H1 (cell line): ENCODE results near the gene CNRIP1. TPM values are rescaled to one million over a fixed set of nuclear protein-coding genes. Genes with fewer than 3 reads are reported as not detected.

Experiments used
- CTCF ChIA-PET: fragments of 300-600 bp; sonication (Branson Sonifier 250); formaldehyde crosslinking; loops from one replicate; lab custom pipeline; 2021; ENCODE audit not compliant: partially characterized antibody; lab: Charles Lee
- POLR2A ChIA-PET: fragments of 300-600 bp; sonication (Branson Sonifier 250); formaldehyde crosslinking; loops from one replicate; lab custom pipeline; 2021; ENCODE audit warnings: inconsistent platforms; ENCODE audit not compliant: partially characterized antibody; lab: Charles Lee
- DNase-seq, 2 experiments: peaks; one replicate each; pipeline versions ENCODE4 v3.0.0 to v3.0.0-alpha.2; 2010 to 2022; ENCODE audit warnings: low spot score in 2 of 2, low read depth in 1 of 2, mixed read lengths in 1 of 2
- FAIRE-seq: peaks from 2 replicates; lab custom pipeline; 2011; peaks lifted over from hg19 to GRCh38; lab: Jason Lieb, UNC
- H2AFZ ChIP-seq: 2 replicates; pipeline ENCODE4 v1.8.1; 2012; ENCODE audit warnings: low read length, inconsistent platforms
- H2AK5ac ChIP-seq: 2 replicates; pipeline ENCODE4 v1.6.1; 2013; ENCODE audit warnings: low read depth, low read length
- H2BK120ac ChIP-seq: replicated peaks from 2 replicates; pipeline ENCODE3; 2013; ENCODE audit warnings: low read depth, low read length, inconsistent platforms
- H2BK12ac ChIP-seq: 2 replicates; pipeline ENCODE4 v1.6.1; 2013; ENCODE audit warnings: low read depth, low read length
- H2BK15ac ChIP-seq: 2 replicates; pipeline ENCODE4 v1.6.1; 2013; ENCODE audit warnings: low read length
- H2BK20ac ChIP-seq: 2 replicates; pipeline ENCODE4 v1.6.1; 2013; ENCODE audit warnings: low read length
- H2BK5ac ChIP-seq: 2 replicates; pipeline ENCODE4 v1.6.1; 2013; ENCODE audit warnings: low read depth, low read length
- H3K14ac ChIP-seq: 2 replicates; pipeline ENCODE4 v1.6.1; 2013; ENCODE audit warnings: inconsistent platforms; ENCODE audit not compliant: insufficient read length
- H3K18ac ChIP-seq: 2 replicates; pipeline ENCODE4 v1.6.1; 2013; ENCODE audit warnings: low read length; ENCODE audit errors: extremely low read depth
- H3K23ac ChIP-seq: 2 replicates; pipeline ENCODE4 v1.6.1; 2013; ENCODE audit warnings: inconsistent platforms; ENCODE audit not compliant: insufficient read length
- H3K23me2 ChIP-seq: 2 replicates; pipeline ENCODE4 v1.6.1; 2013; ENCODE audit warnings: low read depth, low read length
- H3K27ac ChIP-seq: 2 replicates; pipeline ENCODE4 v1.6.1; 2011; ENCODE audit warnings: low read depth, low read length, inconsistent platforms
- H3K27me3 ChIP-seq, 4 experiments: replicated peaks in 1 of 4; 1 replicate in 1 of 4; 2 replicates in 3 of 4; pipeline versions ENCODE4 v1.6.1 to v1.8.1; 2011 to 2013; ENCODE audit warnings: low read length in 3 of 4, mild to moderate bottlenecking in 3 of 4, inconsistent platforms in 2 of 4, mixed read lengths in 2 of 4, moderate library complexity in 1 of 4; ENCODE audit not compliant: control insufficient read depth in 3 of 4, insufficient read depth in 3 of 4; ENCODE audit errors: extremely low read depth in 1 of 4
- H3K36me3 ChIP-seq, 4 experiments: 2 replicates each; pipeline versions ENCODE4 v1.6.1 to v1.8.1; 2011 to 2013; ENCODE audit warnings: mild to moderate bottlenecking in 4 of 4, low read length in 3 of 4, moderate library complexity in 2 of 4, control low read depth in 1 of 4, inconsistent platforms in 1 of 4; ENCODE audit not compliant: insufficient read depth in 4 of 4, control insufficient read depth in 2 of 4
- H3K4ac ChIP-seq: replicated peaks from 2 replicates; pipeline ENCODE3; 2013; ENCODE audit warnings: low read length, low read depth, mixed read lengths, inconsistent platforms; ENCODE audit not compliant: insufficient read length
- H3K4me1 ChIP-seq, 4 experiments: replicated peaks in 1 of 4; 1 replicate in 1 of 4; 2 replicates in 3 of 4; pipeline versions ENCODE4 v1.6.1 to v1.8.1; 2011 to 2013; ENCODE audit warnings: low read length in 3 of 4, inconsistent platforms in 2 of 4, mixed read lengths in 1 of 4; ENCODE audit not compliant: insufficient read depth in 4 of 4, control insufficient read depth in 3 of 4
- H3K4me2 ChIP-seq, 2 experiments: 2 replicates each; pipeline versions ENCODE4 v1.6.1 to v1.8.1; 2011 to 2013; ENCODE audit warnings: low read depth in 2 of 2, low read length in 2 of 2, control low read depth in 1 of 2, inconsistent platforms in 1 of 2, mild to moderate bottlenecking in 1 of 2; ENCODE audit not compliant: insufficient read depth in 1 of 2
- H3K4me3 ChIP-seq, 4 experiments: fragments of 200-600, 300-600 bp in 1 of 4; sonication (generic), shearing (Covaris generic), sonication (Bioruptor Twin) in 1 of 4; 2 replicates each; pipeline versions ENCODE4 v1.5.1 to v1.8.1; 2011 to 2016; ENCODE audit warnings: low read length in 4 of 4, low read depth in 3 of 4, control low read depth in 2 of 4, inconsistent platforms in 2 of 4, mild to moderate bottlenecking in 2 of 4, mixed read lengths in 1 of 4, moderate library complexity in 1 of 4; ENCODE audit not compliant: insufficient read depth in 2 of 4; ENCODE audit errors: extremely low read depth in 1 of 4
- H3K56ac ChIP-seq: replicated peaks from 2 replicates; pipeline ENCODE3; 2013; ENCODE audit warnings: low read depth, mild to moderate bottlenecking, mixed read lengths, low read length, inconsistent platforms; ENCODE audit not compliant: insufficient read length
- H3K79me1 ChIP-seq: 2 replicates; pipeline ENCODE4 v1.6.1; 2013; ENCODE audit warnings: low read depth, low read length, control low read depth
- H3K79me2 ChIP-seq, 2 experiments: 2 replicates each; pipeline versions ENCODE4 v1.6.1 to v1.8.1; 2012 to 2013; ENCODE audit warnings: low read length in 2 of 2, mild to moderate bottlenecking in 2 of 2, inconsistent platforms in 1 of 2; ENCODE audit not compliant: insufficient read depth in 2 of 2, control insufficient read depth in 1 of 2
- H3K9ac ChIP-seq, 4 experiments: replicated peaks in 1 of 4; 1 replicate in 1 of 4; 2 replicates in 3 of 4; pipeline versions ENCODE4 v1.6.1 to v1.8.1; 2011 to 2013; ENCODE audit warnings: low read depth in 3 of 4, low read length in 3 of 4, control low read depth in 2 of 4, mild to moderate bottlenecking in 2 of 4, moderate library complexity in 2 of 4, inconsistent platforms in 1 of 4; ENCODE audit errors: extremely low read depth in 1 of 4
- H3K9me3 ChIP-seq, 2 experiments: 2 replicates each; pipeline versions ENCODE4 v1.6.1 to v1.8.1; 2012 to 2013; ENCODE audit warnings: mild to moderate bottlenecking in 2 of 2, moderate library complexity in 2 of 2, control low read depth in 1 of 2, inconsistent platforms in 1 of 2, low read depth in 1 of 2, low read length in 1 of 2, mixed read lengths in 1 of 2; ENCODE audit not compliant: insufficient read depth in 2 of 2
- H4K20me1 ChIP-seq, 2 experiments: replicated peaks in 1 of 2; 2 replicates each; pipeline versions ENCODE3 to v1.8.1; 2011 to 2013; ENCODE audit warnings: inconsistent platforms in 2 of 2, low read length in 2 of 2, mild to moderate bottlenecking in 1 of 2; ENCODE audit not compliant: insufficient read depth in 2 of 2, control insufficient read depth in 1 of 2
- H4K5ac ChIP-seq: 2 replicates; pipeline ENCODE4 v1.6.1; 2013; ENCODE audit warnings: low read length, low read depth, mixed read lengths, inconsistent platforms; ENCODE audit not compliant: insufficient read length
- H4K8ac ChIP-seq: 2 replicates; pipeline ENCODE4 v1.8.0; 2013; ENCODE audit warnings: mild to moderate bottlenecking, moderate library complexity, low read length, inconsistent platforms; ENCODE audit not compliant: insufficient read depth; ENCODE audit errors: extremely low read depth
- H4K91ac ChIP-seq: replicated peaks from 2 replicates; pipeline ENCODE3; 2013; ENCODE audit warnings: low read length, mixed read lengths, inconsistent platforms; ENCODE audit not compliant: insufficient read length
- RXRA ChIP-seq: IDR thresholded peaks from 2 replicates; pipeline ENCODE4 v1.6.1; 2011; ENCODE audit warnings: low read depth, mild to moderate bottlenecking, low read length, moderate library complexity; ENCODE audit not compliant: insufficient read depth
- TBP ChIP-seq: IDR thresholded peaks from 2 replicates; pipeline ENCODE4 v1.6.1; 2011; ENCODE audit warnings: low read depth, low read length, improper control_type of control experiment
- TEAD4 ChIP-seq: IDR thresholded peaks from 2 replicates; pipeline ENCODE4 v1.6.1; 2012; ENCODE audit warnings: low read depth, low read length, inconsistent platforms, mixed read lengths
- WGBS, 2 experiments: shearing (Covaris generic) in 1 of 2; methylation state at CpG; one replicate each; pipeline versions ENCODE4 v1.1.6 to v1.1.7; 2013 to 2015; ENCODE audit warnings: low lambda C conversion rate in 2 of 2, mixed read lengths in 2 of 2, inconsistent platforms in 1 of 2, low coverage in 1 of 2, missing lambda C conversion rate in 1 of 2; ENCODE audit not compliant: insufficient replicate concordance in 2 of 2, insufficient coverage in 1 of 2, insufficient read length in 1 of 2; ENCODE audit errors: extremely low coverage in 1 of 2, missing lambda C conversion rate in 1 of 2; 5-methylcytosine and 5-hydroxymethylcytosine counted together
- polyA plus RNA-seq, 7 experiments: library from polyadenylated mRNA; depleted of rRNA in 3 of 7; stranded (reverse) in 5 of 7; unstranded in 2 of 7; fragments of >200 nt in 5 of 7; fragments of 200-250 nt in 2 of 7; gene quantifications; 1 replicate in 5 of 7; 2 replicates in 1 of 7; 4 replicates in 1 of 7; pipeline versions ENCODE4 v1.2.1 to v1.2.3, GENCODE V29; 2011 to 2013; ENCODE audit warnings: missing spikeins in 2 of 7, mixed read lengths in 2 of 7
- total RNA-seq: library from RNA; stranded (reverse); fragmentation: NEBNext Ultra II Directional; extraction: Animal tissue kit (Norgen Biotek cat#: 25700); gene quantifications from 2 replicates; pipeline ENCODE4 v1.2.1, GENCODE V29; 2021

Gene CNRIP1
- total and polyA plus RNA-seq, 2 of the 8 experiments (the other 6 are each of a cell fraction or from before 2014, with no cell fraction given), result 4.6 to 7.0 TPM

- Histone ChIP-seq H3K79me2 (no peaks in the 10 kb centered on the region), H3K9ac (peak overlapping the region in 1 of 4 experiments; percentile 34; a peak in 1 of 7 replicates), H3K27ac (no peak overlapping the region), H2BK20ac (no peak overlapping the region), H3K36me3 (no peaks in the 10 kb centered on the region), H3K27me3 (no peaks in the 10 kb centered on the region), H3K79me1 (no peaks in the 10 kb centered on the region), H4K5ac (no peak overlapping the region), H3K18ac (no peak overlapping the region), H2AK5ac (no peak overlapping the region), H3K4me1 (no peaks in the 10 kb centered on the region), H4K8ac (no peak overlapping the region), H3K14ac (no peak overlapping the region), H2BK120ac (no peak overlapping the region), H3K4ac (no peak overlapping the region), H3K4me2 (no peak overlapping the region), H4K91ac (no peak overlapping the region), H3K56ac (no peak overlapping the region), H3K23me2 (no peaks in the 10 kb centered on the region), H3K4me3 (no peak overlapping the region), H3K23ac (no peak overlapping the region), H4K20me1 (no peaks in the 10 kb centered on the region), H3K9me3 (no peaks in the 10 kb centered on the region), H2BK15ac (no peak overlapping the region), H2AFZ (no peak overlapping the region), H2BK12ac (no peak overlapping the region), H2BK5ac (no peak overlapping the region)
- FAIRE-seq (no peak), DNase-seq (no peak)
- ChIA-PET POLR2A (interaction anchor here (0.8 kb wide), 1 partner anchor 136 kb away, joined by 3 read pairs; no protein-coding TSS in a partner anchor), CTCF (interaction anchor here (0.8 to 10.2 kb wide), 20 partner anchors 11 to 206 kb away, joined by 3 to 108 read pairs (median 4); partner anchors contain the start of gene CNRIP1)
- TF ChIP-seq TEAD4 (no peak), TBP (no peak), RXRA (no peak)
- WGBS, 2 experiments, result 95% methylated on average over 4 of the region's 4 CpGs; no CpG with 5 or more reads in 1 of the 2 experiments
Observed at GRCh38 chr2:68293024-68293423, 26.7 kb downstream of the CNRIP1 start.
